ENCODE data around the gene CD3G.

DNA sequence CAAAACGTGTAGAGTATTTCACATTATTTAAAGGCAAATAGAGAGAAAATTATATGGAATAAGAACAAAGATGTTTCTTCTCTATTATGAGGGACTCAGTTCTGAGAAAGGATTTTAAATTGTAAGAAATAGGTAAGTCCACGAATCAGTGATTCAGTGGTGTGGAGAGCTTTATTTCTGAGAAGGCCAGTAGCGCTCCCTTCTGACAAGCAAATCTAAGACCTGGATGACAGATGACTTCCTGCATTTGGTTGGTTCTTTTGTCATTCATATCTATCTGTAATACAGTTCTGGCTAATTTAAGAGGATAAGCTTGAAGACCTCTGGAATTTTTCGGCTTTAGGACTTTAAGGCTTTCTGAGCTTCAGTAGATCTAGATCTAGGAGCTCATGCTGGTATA lies 32.6 kb upstream of the CD3G start:
- TF ChIP-seq, protein P1, sequence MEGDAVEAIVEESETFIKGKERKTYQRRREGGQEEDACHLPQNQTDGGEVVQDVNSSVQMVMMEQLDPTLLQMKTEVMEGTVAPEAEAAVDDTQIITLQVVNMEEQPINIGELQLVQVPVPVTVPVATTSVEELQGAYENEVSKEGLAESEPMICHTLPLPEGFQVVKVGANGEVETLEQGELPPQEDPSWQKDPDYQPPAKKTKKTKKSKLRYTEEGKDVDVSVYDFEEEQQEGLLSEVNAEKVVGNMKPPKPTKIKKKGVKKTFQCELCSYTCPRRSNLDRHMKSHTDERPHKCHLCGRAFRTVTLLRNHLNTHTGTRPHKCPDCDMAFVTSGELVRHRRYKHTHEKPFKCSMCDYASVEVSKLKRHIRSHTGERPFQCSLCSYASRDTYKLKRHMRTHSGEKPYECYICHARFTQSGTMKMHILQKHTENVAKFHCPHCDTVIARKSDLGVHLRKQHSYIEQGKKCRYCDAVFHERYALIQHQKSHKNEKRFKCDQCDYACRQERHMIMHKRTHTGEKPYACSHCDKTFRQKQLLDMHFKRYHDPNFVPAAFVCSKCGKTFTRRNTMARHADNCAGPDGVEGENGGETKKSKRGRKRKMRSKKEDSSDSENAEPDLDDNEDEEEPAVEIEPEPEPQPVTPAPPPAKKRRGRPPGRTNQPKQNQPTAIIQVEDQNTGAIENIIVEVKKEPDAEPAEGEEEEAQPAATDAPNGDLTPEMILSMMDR (IDR thresholded peaks at IDR 0.05; ENCODE audit: low read depth, low read length, missing input control): no peak
- no peak for TF ChIP-seq TAF1 (conservative IDR thresholded peaks at IDR 0.05)
- TF ChIP-seq, protein P2, sequence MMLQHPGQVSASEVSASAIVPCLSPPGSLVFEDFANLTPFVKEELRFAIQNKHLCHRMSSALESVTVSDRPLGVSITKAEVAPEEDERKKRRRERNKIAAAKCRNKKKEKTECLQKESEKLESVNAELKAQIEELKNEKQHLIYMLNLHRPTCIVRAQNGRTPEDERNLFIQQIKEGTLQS (IDR thresholded peaks at IDR 0.05): no peak
- TF ChIP-seq FOXA2 (IDR thresholded peaks at IDR 0.05): no peak
- TF ChIP-seq RAD21 (IDR thresholded peaks at IDR 0.05): no peak
- TF ChIP-seq, protein P3, sequence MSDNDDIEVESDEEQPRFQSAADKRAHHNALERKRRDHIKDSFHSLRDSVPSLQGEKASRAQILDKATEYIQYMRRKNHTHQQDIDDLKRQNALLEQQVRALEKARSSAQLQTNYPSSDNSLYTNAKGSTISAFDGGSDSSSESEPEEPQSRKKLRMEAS (IDR thresholded peaks at IDR 0.05): no peak

All from liver (tissue), 3 donors.